DOHH2 (cell line): ENCODE data around the gene LOX.

ENCODE experiments used
- H3F3A ChIP-seq: fragments of 200-600 bp; sonication (generic), shearing (Covaris generic); 2 replicates; pipeline ENCODE4 v1.6.0; 2016; ENCODE audit warnings: antibody characterized with exemption, mild to moderate bottlenecking; ENCODE audit not compliant: control insufficient read depth, insufficient read depth
- H3K27ac ChIP-seq: fragments of 200-600 bp; sonication (generic); 2 replicates; pipeline ENCODE4 v1.5.1; 2014; ENCODE audit warnings: low read depth, mild to moderate bottlenecking, low read length, moderate library complexity
- H3K27me3 ChIP-seq: fragments of 200-600 bp; sonication (generic); 2 replicates; pipeline ENCODE4 v1.6.1; 2014; ENCODE audit warnings: mild to moderate bottlenecking, low read length, mixed read lengths; ENCODE audit not compliant: control insufficient read depth
- H3K36me3 ChIP-seq: fragments of 200-600 bp; sonication (generic); 2 replicates; pipeline ENCODE4 v1.6.1; 2014; ENCODE audit warnings: mild to moderate bottlenecking, low read length, moderate library complexity, mixed read lengths; ENCODE audit not compliant: control insufficient read depth
- H3K4me1 ChIP-seq: fragments of 200-600 bp; sonication (generic); 2 replicates; pipeline ENCODE4 v1.6.1; 2014; ENCODE audit warnings: mild to moderate bottlenecking, low read length, mixed read lengths; ENCODE audit not compliant: control insufficient read depth
- H3K4me2 ChIP-seq: fragments of 200-600 bp; sonication (generic); 2 replicates; pipeline ENCODE4 v1.6.0; 2014; ENCODE audit warnings: mild to moderate bottlenecking, low read length, moderate library complexity
- H3K4me3 ChIP-seq: fragments of 200-600 bp; sonication (generic); 2 replicates; pipeline ENCODE4 v1.5.1; 2014; ENCODE audit warnings: mild to moderate bottlenecking, low read length, mixed read lengths
- H3K79me2 ChIP-seq: fragments of 200-600 bp; sonication (generic); 2 replicates; pipeline ENCODE4 v1.6.1; 2014; ENCODE audit warnings: mild to moderate bottlenecking, low read length, mixed read lengths; ENCODE audit not compliant: control insufficient read depth
- H3K9me2 ChIP-seq: fragments of 200-600 bp; sonication (generic); replicated peaks from 2 replicates; pipeline ENCODE4 v1.6.1; 2014; ENCODE audit warnings: mild to moderate bottlenecking, low read length, mixed read lengths; ENCODE audit not compliant: control insufficient read depth
- H3K9me3 ChIP-seq: fragments of 200-600 bp; sonication (generic); 2 replicates; pipeline ENCODE4 v1.6.1; 2014; ENCODE audit warnings: antibody characterized with exemption, low read length, mixed read lengths; ENCODE audit not compliant: control insufficient read depth, insufficient read depth
- H4K20me1 ChIP-seq: fragments of 200-600 bp; sonication (generic); 2 replicates; pipeline ENCODE4 v1.6.0; 2014; ENCODE audit warnings: low read depth, mild to moderate bottlenecking, antibody characterized with exemption, low read length, moderate library complexity; ENCODE audit not compliant: control insufficient read depth, insufficient read depth
- EZH2phosphoT487 ChIP-seq: fragments of 200-600 bp; sonication (generic); IDR thresholded peaks from 2 replicates; pipeline ENCODE4 v1.6.1; 2017; ENCODE audit warnings: borderline replicate concordance, mild to moderate bottlenecking, antibody characterized with exemption, low read length, moderate library complexity, mixed read lengths
- TF ChIP-seq, protein P1 (sequence below): fragments of 200-600 bp; sonication (generic); IDR thresholded peaks from one replicate; pipeline ENCODE4 v1.5.1; 2014; ENCODE audit warnings: antibody characterized with exemption, mild to moderate bottlenecking, low read depth, low read length; ENCODE audit not compliant: poor library complexity, severe bottlenecking

Gene LOX

DNA sequence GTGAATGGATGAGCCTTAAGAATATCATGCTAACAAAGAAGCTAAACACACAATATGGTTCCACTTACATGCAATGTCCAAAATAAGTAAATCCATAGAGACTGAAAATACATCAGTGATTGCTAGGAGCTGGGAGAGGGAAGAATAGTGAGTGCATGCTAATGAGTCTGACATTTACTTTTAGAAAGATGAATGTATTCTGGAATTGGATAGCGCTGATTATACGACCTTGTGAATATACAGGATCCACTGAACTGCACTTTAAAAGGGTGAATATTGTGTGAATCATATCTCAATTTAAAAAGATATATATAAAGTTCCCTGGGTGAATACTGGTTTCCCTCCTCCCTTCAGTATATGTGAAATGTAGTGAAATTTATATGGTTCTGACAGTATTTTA, 46.2 kb downstream of the LOX start:
- H3K9me2 ChIP-seq, result no peaks in the 10 kb centered on the region
- no peaks in the 10 kb centered on the region for H3F3A ChIP-seq
- no peaks in the 10 kb centered on the region for H3K4me1 ChIP-seq
- H3K79me2 ChIP-seq, result no peaks in the 10 kb centered on the region
- no peaks in the 10 kb centered on the region for H3K9me3 ChIP-seq
- no peak overlapping the region for H3K27ac ChIP-seq
- no peaks in the 10 kb centered on the region for H3K27me3 ChIP-seq
- no peaks in the 10 kb centered on the region for H4K20me1 ChIP-seq
- no peak overlapping the region for H3K4me2 ChIP-seq
- no peak overlapping the region for H3K4me3 ChIP-seq
- H3K36me3 ChIP-seq, result peaks cover 24% of the 10 kb centered on the region
- TF ChIP-seq, protein P1, sequence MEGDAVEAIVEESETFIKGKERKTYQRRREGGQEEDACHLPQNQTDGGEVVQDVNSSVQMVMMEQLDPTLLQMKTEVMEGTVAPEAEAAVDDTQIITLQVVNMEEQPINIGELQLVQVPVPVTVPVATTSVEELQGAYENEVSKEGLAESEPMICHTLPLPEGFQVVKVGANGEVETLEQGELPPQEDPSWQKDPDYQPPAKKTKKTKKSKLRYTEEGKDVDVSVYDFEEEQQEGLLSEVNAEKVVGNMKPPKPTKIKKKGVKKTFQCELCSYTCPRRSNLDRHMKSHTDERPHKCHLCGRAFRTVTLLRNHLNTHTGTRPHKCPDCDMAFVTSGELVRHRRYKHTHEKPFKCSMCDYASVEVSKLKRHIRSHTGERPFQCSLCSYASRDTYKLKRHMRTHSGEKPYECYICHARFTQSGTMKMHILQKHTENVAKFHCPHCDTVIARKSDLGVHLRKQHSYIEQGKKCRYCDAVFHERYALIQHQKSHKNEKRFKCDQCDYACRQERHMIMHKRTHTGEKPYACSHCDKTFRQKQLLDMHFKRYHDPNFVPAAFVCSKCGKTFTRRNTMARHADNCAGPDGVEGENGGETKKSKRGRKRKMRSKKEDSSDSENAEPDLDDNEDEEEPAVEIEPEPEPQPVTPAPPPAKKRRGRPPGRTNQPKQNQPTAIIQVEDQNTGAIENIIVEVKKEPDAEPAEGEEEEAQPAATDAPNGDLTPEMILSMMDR, result no peak
- no peak for TF ChIP-seq EZH2phosphoT487

GRCh38 chr5:122030251-122030650, 47.8 kb downstream of the LOX start:
- H3K36me3 ChIP-seq, result peaks cover 30% of the 10 kb centered on the region
- no peaks in the 10 kb centered on the region for H3K9me2 ChIP-seq
- H3K27me3 ChIP-seq, result no peaks in the 10 kb centered on the region
- no peaks in the 10 kb centered on the region for H3F3A ChIP-seq
- H4K20me1 ChIP-seq, result no peaks in the 10 kb centered on the region
- no peaks in the 10 kb centered on the region for H3K4me1 ChIP-seq
- H3K4me3 ChIP-seq, result no peak overlapping the region
- TF ChIP-seq, protein P1, result no peak
- no peak for TF ChIP-seq EZH2phosphoT487
- no peaks in the 10 kb centered on the region for H3K79me2 ChIP-seq
- no peak overlapping the region for H3K4me2 ChIP-seq
- no peak overlapping the region for H3K27ac ChIP-seq
- no peaks in the 10 kb centered on the region for H3K9me3 ChIP-seq

- no peaks in the 10 kb centered on the region for H3K27me3 ChIP-seq
- no peaks in the 10 kb centered on the region for H3K79me2 ChIP-seq
- no peaks in the 10 kb centered on the region for H4K20me1 ChIP-seq
- TF ChIP-seq, protein P1, result no peak
- TF ChIP-seq EZH2phosphoT487, result no peak
- H3K4me3 ChIP-seq, result no peak overlapping the region
- H3F3A ChIP-seq, result no peaks in the 10 kb centered on the region
- peaks cover 30% of the 10 kb centered on the region for H3K36me3 ChIP-seq
- H3K27ac ChIP-seq, result no peak overlapping the region
- H3K4me1 ChIP-seq, result no peaks in the 10 kb centered on the region
- H3K9me3 ChIP-seq, result no peaks in the 10 kb centered on the region
- no peak overlapping the region for H3K4me2 ChIP-seq
- H3K9me2 ChIP-seq, result no peaks in the 10 kb centered on the region
These were observed 48.2 kb downstream of the LOX start for GRCh38 chr5:122029818-122030217.
